SW 1271 (cell line): ENCODE results near the gene ANKRD33B.

Source experiments
- DNase-seq, 2 experiments: peaks; one replicate each; lab custom pipeline; 2025; lab: John Stamatoyannopoulos, UW

ANKRD33B gene

GRCh38 chr5:10700516-10700915 is 136.6 kb downstream of the ANKRD33B start:
- no peak for DNase-seq

- peak in 1 of 2 experiments; percentile 51 for DNase-seq
Measured at GRCh38 chr5:10701567-10702039, 137.7 kb downstream of the ANKRD33B start.

- peak; percentile 42 to 63 for DNase-seq
Measured at GRCh38 chr5:10702040-10702629, 138.3 kb downstream of the ANKRD33B start.

- DNase-seq = peak in 1 of 2 experiments; percentile 30
Measured at GRCh38 chr5:10702911-10703491, 139.1 kb downstream of the ANKRD33B start.

- no peak for DNase-seq
Measured at GRCh38 chr5:10703676-10704075, 139.8 kb downstream of the ANKRD33B start.

- DNase-seq = peak; percentile 29 to 80
Measured at GRCh38 chr5:10704949-10705621, 141.2 kb downstream of the ANKRD33B start.

- peak; percentile 15 to 32 for DNase-seq
Measured at GRCh38 chr5:10705747-10706146, 141.9 kb downstream of the ANKRD33B start.

GRCh38 chr5:10706326-10706725 is 142.5 kb downstream of the ANKRD33B start:
- DNase-seq = no peak
